ENCODE results near the gene MEF2C. TPM values are rescaled to one million over a fixed set of nuclear protein-coding genes. Genes with fewer than 3 reads are reported as not detected.

MEF2C gene
- total RNA-seq, result 179 and 220 TPM in 2 replicates

GRCh38 chr5:88883059-88883835 is at the start of gene MEF2C:
TSS of gene MEF2C (minus strand) at chr5:88883184. CDS start at chr5:88823788, 59,396 bp downstream.

